Right lobe of liver (tissue), 4 donors: ENCODE results near the gene RSPH4A.

ENCODE experiments used
- CTCF ChIP-seq, 4 donors: fragments of 200-600 bp in 3 of 4; fragments of 450-650 bp in 1 of 4; IDR thresholded peaks; one replicate each; pipeline versions ENCODE4 v1.5.1 to v1.8.0; 2016 to 2022; ENCODE audit warnings: antibody characterized with exemption in 4 of 4, mild to moderate bottlenecking in 2 of 4
- POLR2A ChIP-seq: fragments of 450-650 bp; IDR thresholded peaks from one replicate; pipeline ENCODE4 v1.6.1; 2017; ENCODE audit warnings: antibody characterized with exemption, mild to moderate bottlenecking
- donor health status: DM: no; HTN: no; CAD: no.
- donor health status: DM: no; HTN: no; CAD: no.
- donor health status: DM: no; HTN: yes; CAD: no.

GRCh38 chr6:116605935-116606334 lies 10.3 kb upstream of the RSPH4A start:
- TF ChIP-seq POLR2A = no peak
- no peak for TF ChIP-seq CTCF (IDR thresholded peaks at IDR 0.05)
